Measurements from ENCODE around the gene TRIM66. TPM values are rescaled to one million over a fixed set of nuclear protein-coding genes. Genes with fewer than 3 reads are reported as not detected.

Gene TRIM66, protein sequence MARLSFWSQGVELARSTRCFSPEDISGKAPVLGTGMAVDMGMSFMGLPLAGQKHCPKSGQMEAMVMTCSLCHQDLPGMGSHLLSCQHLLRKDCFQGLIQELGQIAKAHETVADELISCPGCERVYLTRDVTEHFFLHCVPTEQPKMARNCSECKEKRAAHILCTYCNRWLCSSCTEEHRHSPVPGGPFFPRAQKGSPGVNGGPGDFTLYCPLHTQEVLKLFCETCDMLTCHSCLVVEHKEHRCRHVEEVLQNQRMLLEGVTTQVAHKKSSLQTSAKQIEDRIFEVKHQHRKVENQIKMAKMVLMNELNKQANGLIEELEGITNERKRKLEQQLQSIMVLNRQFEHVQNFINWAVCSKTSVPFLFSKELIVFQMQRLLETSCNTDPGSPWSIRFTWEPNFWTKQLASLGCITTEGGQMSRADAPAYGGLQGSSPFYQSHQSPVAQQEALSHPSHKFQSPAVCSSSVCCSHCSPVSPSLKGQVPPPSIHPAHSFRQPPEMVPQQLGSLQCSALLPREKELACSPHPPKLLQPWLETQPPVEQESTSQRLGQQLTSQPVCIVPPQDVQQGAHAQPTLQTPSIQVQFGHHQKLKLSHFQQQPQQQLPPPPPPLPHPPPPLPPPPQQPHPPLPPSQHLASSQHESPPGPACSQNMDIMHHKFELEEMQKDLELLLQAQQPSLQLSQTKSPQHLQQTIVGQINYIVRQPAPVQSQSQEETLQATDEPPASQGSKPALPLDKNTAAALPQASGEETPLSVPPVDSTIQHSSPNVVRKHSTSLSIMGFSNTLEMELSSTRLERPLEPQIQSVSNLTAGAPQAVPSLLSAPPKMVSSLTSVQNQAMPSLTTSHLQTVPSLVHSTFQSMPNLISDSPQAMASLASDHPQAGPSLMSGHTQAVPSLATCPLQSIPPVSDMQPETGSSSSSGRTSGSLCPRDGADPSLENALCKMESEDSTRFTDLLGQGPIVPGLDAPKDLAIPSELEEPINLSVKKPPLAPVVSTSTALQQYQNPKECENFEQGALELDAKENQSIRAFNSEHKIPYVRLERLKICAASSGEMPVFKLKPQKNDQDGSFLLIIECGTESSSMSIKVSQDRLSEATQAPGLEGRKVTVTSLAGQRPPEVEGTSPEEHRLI (N-terminal part only)
- 10 to 100 TPM in 1 of 4 donors, 1 to 10 TPM in 3; 5.2 to 31.8 (median 7.6) TPM for total RNA-seq

DNA sequence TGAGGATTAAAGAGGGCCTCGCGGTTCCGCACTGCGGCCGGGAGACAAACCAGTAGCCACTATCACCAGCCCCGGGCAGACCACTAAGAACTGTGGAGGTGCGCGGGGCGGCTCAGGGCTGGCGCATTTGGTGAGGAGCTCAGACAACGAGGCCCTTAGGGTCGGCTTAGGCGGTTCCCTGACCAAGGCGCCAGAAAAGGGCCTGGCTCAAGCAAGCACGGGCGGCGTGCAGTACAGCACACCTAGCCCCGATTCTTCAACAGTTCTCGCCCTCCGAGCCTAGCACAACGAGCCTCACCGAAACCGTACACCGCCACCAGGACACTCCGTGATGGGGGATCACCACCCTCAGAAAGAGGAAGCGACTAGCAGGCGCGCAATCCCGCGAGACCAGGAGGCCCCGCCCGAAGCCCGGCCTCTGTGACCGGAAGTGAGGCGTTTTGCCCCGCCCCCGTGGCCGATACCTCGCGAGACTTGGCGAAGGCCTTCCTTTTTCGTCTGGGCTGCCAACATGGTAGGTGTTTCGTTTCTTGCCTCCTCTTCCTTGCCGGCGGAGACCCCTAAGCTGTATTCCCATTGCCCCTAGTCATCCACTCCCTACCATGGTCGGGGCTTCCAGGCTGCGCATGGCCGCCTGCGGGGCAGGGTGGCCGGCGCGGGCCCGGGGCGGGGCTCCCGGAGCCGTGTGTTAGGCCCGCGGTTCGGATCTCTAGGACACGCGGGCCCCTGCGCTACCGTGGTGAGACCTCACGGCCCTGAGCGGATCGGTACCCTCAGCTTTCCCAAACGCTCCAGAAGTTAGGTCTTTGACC is at the start of gene TRIM66, which contains the start of gene RPL27A:
Gene TRIM66, minus strand, starts transcription at position 363 of the 812 bp plus-strand sequence. CDS start 10,391 bp downstream, outside the sequence.
Gene RPL27A, plus strand, starts transcription at position 490 of the 812 bp plus-strand sequence. Its CDS starts 22 bp downstream, at position 512.
- TF ChIP-seq, protein P1, sequence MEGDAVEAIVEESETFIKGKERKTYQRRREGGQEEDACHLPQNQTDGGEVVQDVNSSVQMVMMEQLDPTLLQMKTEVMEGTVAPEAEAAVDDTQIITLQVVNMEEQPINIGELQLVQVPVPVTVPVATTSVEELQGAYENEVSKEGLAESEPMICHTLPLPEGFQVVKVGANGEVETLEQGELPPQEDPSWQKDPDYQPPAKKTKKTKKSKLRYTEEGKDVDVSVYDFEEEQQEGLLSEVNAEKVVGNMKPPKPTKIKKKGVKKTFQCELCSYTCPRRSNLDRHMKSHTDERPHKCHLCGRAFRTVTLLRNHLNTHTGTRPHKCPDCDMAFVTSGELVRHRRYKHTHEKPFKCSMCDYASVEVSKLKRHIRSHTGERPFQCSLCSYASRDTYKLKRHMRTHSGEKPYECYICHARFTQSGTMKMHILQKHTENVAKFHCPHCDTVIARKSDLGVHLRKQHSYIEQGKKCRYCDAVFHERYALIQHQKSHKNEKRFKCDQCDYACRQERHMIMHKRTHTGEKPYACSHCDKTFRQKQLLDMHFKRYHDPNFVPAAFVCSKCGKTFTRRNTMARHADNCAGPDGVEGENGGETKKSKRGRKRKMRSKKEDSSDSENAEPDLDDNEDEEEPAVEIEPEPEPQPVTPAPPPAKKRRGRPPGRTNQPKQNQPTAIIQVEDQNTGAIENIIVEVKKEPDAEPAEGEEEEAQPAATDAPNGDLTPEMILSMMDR (IDR thresholded peaks at IDR 0.05; ENCODE audit: low read depth): no peak

GRCh38 chr11:8731647-8732323 is 49.3 kb upstream of the TRIM66 start:
- TF ChIP-seq, protein P1 (IDR thresholded peaks at IDR 0.05; ENCODE audit: low read depth): no peak

DNA sequence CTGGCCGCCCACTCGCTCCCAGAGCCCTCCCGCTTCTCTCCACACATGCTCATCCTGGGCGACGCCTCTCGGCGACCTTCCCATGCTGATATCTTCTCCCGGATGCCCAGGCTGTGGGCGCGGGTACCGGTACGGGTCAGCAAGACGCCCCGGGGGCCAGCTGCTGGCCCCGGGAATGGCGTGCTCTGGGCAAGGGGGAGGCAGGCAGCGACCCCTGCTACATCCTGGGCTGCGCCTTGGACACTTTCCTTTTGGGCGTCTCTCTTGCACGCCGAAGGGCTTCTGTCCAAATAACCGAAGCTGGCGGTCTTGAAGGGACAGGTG is 48.2 kb upstream of the TRIM66 start:
- TF ChIP-seq, protein P1 (IDR thresholded peaks at IDR 0.05; ENCODE audit: low read depth): no peak

GRCh38 chr11:8729837-8730696 is 47.6 kb upstream of the TRIM66 start:
- TF ChIP-seq, protein P1 (IDR thresholded peaks at IDR 0.05; ENCODE audit: low read depth): no peak

GRCh38 chr11:8729067-8729466 is 46.6 kb upstream of the TRIM66 start:
- TF ChIP-seq, protein P1 (IDR thresholded peaks at IDR 0.05; ENCODE audit: low read depth): no peak

Measured in subcutaneous adipose tissue (tissue), 4 donors.